ENCODE measurements around the gene SLCO1A2. TPM values are rescaled to one million over a fixed set of nuclear protein-coding genes. Genes with fewer than 3 reads are reported as not detected.
"Not testable (repeated sequence)": the region's sequence is repeated elsewhere in the genome, so short reads cannot be mapped to it uniquely, and the experiment has no call there.

SLCO1A2 gene, protein sequence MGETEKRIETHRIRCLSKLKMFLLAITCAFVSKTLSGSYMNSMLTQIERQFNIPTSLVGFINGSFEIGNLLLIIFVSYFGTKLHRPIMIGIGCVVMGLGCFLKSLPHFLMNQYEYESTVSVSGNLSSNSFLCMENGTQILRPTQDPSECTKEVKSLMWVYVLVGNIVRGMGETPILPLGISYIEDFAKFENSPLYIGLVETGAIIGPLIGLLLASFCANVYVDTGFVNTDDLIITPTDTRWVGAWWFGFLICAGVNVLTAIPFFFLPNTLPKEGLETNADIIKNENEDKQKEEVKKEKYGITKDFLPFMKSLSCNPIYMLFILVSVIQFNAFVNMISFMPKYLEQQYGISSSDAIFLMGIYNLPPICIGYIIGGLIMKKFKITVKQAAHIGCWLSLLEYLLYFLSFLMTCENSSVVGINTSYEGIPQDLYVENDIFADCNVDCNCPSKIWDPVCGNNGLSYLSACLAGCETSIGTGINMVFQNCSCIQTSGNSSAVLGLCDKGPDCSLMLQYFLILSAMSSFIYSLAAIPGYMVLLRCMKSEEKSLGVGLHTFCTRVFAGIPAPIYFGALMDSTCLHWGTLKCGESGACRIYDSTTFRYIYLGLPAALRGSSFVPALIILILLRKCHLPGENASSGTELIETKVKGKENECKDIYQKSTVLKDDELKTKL
- 0.02 TPM in 1 of 2 replicates, not detected in the other for total RNA-seq

- no peak within 1 kb of the TSS for H3K4me3 Mint-ChIP-seq
- H3K9me3 Mint-ChIP-seq: peaks cover 4% of the 10 kb centered on the region
- intact Hi-C loops (cut with micrococcal nuclease): no loop called here
- no peaks in the 10 kb centered on the region for H3K36me3 Mint-ChIP-seq (ENCODE audit: low read depth)
- H3K27me3 Mint-ChIP-seq: peaks cover 1% of the 10 kb centered on the region
- H3K27ac Mint-ChIP-seq: no peak within 1 kb of the TSS
- DNase-seq: no peak
- no peaks in the 10 kb centered on the region for H3K4me1 Mint-ChIP-seq
Observed at GRCh38 chr12:21334771-21335325, at the start of gene SLCO1A2. SLCO1A2 (minus strand) TSS chr12:21334917; CDS start chr12:21334647, 270 bp downstream.

DNA sequence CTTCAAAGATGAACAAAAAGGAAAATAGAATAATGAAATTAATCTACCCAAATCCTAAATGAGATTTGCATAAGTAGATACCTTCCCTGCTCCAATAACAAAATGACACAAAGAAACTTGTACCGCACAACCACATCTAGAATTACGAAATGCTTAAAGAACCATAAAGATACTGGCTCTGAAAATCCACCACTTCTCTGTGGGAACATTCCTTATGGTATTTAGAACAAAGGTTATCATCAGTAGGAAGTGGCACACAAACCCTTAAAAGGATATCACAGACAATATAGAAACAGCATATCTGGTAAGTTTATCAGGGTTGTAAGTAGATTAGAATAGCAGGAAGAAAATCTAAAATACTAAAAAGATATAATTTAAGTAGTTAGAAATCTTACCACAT is 49.5 kb upstream of the SLCO1A2 start:
- intact Hi-C loops (cut with micrococcal nuclease): no loop called here
- no peak for DNase-seq
- Mint-ChIP-seq H3K9me3 (no peaks in the 10 kb centered on the region), H3K4me1 (no peaks in the 10 kb centered on the region), H3K27ac (no peak overlapping the region), H3K36me3 (ENCODE audit: low read depth) (no peaks in the 10 kb centered on the region), H3K4me3 (no peak overlapping the region), H3K27me3 (peaks cover 3% of the 10 kb centered on the region)

GRCh38 chr12:21381320-21381719 is 46.6 kb upstream of the SLCO1A2 start:
- intact Hi-C loops (cut with micrococcal nuclease); H3K36me3 Mint-ChIP-seq (ENCODE audit: low read depth); H3K27ac Mint-ChIP-seq; DNase-seq; H3K4me1 Mint-ChIP-seq; H3K9me3 Mint-ChIP-seq; H3K27me3 Mint-ChIP-seq; H3K4me3 Mint-ChIP-seq: not testable (repeated sequence)

- intact Hi-C loops (cut with micrococcal nuclease): no loop called here
- H3K36me3 Mint-ChIP-seq (ENCODE audit: low read depth): no peaks in the 10 kb centered on the region
- no peak for DNase-seq
- H3K27ac Mint-ChIP-seq: no peak overlapping the region
- H3K4me1 Mint-ChIP-seq: no peaks in the 10 kb centered on the region
- no peak overlapping the region for H3K4me3 Mint-ChIP-seq
- peaks cover 14% of the 10 kb centered on the region for H3K27me3 Mint-ChIP-seq
- H3K9me3 Mint-ChIP-seq: no peaks in the 10 kb centered on the region
Observed at GRCh38 chr12:21379218-21379617, 44.5 kb upstream of the SLCO1A2 start.

- no peak within 1 kb of the TSS for H3K4me3 Mint-ChIP-seq
- intact Hi-C loops (cut with micrococcal nuclease): no loop called here
- no peak for DNase-seq
- no peak within 1 kb of the TSS for H3K27ac Mint-ChIP-seq
- H3K9me3 Mint-ChIP-seq: no peaks in the 10 kb centered on the region
- peaks cover 13% of the 10 kb centered on the region for H3K27me3 Mint-ChIP-seq
- no peaks in the 10 kb centered on the region for H3K36me3 Mint-ChIP-seq (ENCODE audit: low read depth)
- peaks cover 4% of the 10 kb centered on the region for H3K4me1 Mint-ChIP-seq
Observed at GRCh38 chr12:21372602-21373001, 37.9 kb upstream of the SLCO1A2 start, which contains the start of gene IAPP. IAPP (plus strand) TSS chr12:21372902; CDS start chr12:21373352, 450 bp downstream.

- H3K36me3 Mint-ChIP-seq (ENCODE audit: low read depth): no peaks in the 10 kb centered on the region
- H3K4me3 Mint-ChIP-seq: no peak overlapping the region
- intact Hi-C loops (cut with micrococcal nuclease): no loop called here
- DNase-seq: no peak
- no peaks in the 10 kb centered on the region for H3K9me3 Mint-ChIP-seq
- H3K27me3 Mint-ChIP-seq: peaks cover 3% of the 10 kb centered on the region
- no peak overlapping the region for H3K27ac Mint-ChIP-seq
- H3K4me1 Mint-ChIP-seq: peaks cover 4% of the 10 kb centered on the region
Observed at GRCh38 chr12:21370845-21371449, 36.2 kb upstream of the SLCO1A2 start.

GRCh38 chr12:21369141-21369980 is 34.6 kb upstream of the SLCO1A2 start:
- intact Hi-C loops (cut with micrococcal nuclease): no loop called here
- Mint-ChIP-seq H3K27me3 (no peaks in the 10 kb centered on the region), H3K27ac (no peak overlapping the region), H3K4me3 (no peak overlapping the region), H3K9me3 (no peaks in the 10 kb centered on the region), H3K36me3 (ENCODE audit: low read depth) (no peaks in the 10 kb centered on the region), H3K4me1 (peaks cover 4% of the 10 kb centered on the region)
- no peak for DNase-seq

DNA sequence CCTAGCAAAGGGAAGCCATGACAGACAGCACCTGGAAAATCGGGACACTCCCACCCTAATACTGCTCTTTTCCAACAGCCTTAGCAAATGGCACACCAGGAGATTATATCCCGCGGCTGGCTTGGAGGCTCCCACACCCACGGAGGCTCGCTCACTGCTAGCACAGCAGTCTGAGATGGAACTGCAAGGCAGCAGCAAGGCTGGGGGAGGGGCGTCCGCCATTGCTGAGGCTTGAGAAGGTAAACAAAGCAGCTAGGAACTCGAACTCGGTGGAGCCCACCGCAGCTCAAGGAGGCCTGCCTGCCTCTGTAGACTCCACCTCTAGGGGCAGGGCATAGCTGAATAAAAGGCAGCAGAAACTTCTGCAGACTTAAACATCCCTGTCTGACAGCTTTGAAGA is 25.9 kb upstream of the SLCO1A2 start:
- H3K9me3 Mint-ChIP-seq; intact Hi-C loops (cut with micrococcal nuclease); H3K4me1 Mint-ChIP-seq; DNase-seq; H3K4me3 Mint-ChIP-seq; H3K27ac Mint-ChIP-seq; H3K27me3 Mint-ChIP-seq; H3K36me3 Mint-ChIP-seq (ENCODE audit: low read depth): not testable (repeated sequence)

- no peaks in the 10 kb centered on the region for H3K4me1 Mint-ChIP-seq
- H3K27me3 Mint-ChIP-seq: peaks cover 12% of the 10 kb centered on the region
- DNase-seq: no peak
- no peak overlapping the region for H3K4me3 Mint-ChIP-seq
- no peaks in the 10 kb centered on the region for H3K9me3 Mint-ChIP-seq
- intact Hi-C loops (cut with micrococcal nuclease): no loop called here
- H3K27ac Mint-ChIP-seq: no peak overlapping the region
- H3K36me3 Mint-ChIP-seq (ENCODE audit: low read depth): no peaks in the 10 kb centered on the region
Observed at GRCh38 chr12:21354641-21355040, 19.9 kb upstream of the SLCO1A2 start.

GRCh38 chr12:21353948-21354347 is 19.2 kb upstream of the SLCO1A2 start:
- no peaks in the 10 kb centered on the region for H3K9me3 Mint-ChIP-seq
- H3K27ac Mint-ChIP-seq: no peak overlapping the region
- H3K36me3 Mint-ChIP-seq (ENCODE audit: low read depth): no peaks in the 10 kb centered on the region
- no peaks in the 10 kb centered on the region for H3K4me1 Mint-ChIP-seq
- intact Hi-C loops (cut with micrococcal nuclease): no loop called here
- H3K27me3 Mint-ChIP-seq: peaks cover 12% of the 10 kb centered on the region
- DNase-seq: no peak
- H3K4me3 Mint-ChIP-seq: no peak overlapping the region

GRCh38 chr12:21353487-21353886 is 18.8 kb upstream of the SLCO1A2 start:
- Mint-ChIP-seq H3K9me3 (no peaks in the 10 kb centered on the region), H3K4me3 (no peak overlapping the region), H3K27me3 (peaks cover 12% of the 10 kb centered on the region), H3K36me3 (ENCODE audit: low read depth) (no peaks in the 10 kb centered on the region), H3K4me1 (no peaks in the 10 kb centered on the region), H3K27ac (no peak overlapping the region)
- intact Hi-C loops (cut with micrococcal nuclease): no loop called here
- DNase-seq: no peak

GRCh38 chr12:21350975-21351374 is 16.3 kb upstream of the SLCO1A2 start:
- no peaks in the 10 kb centered on the region for H3K9me3 Mint-ChIP-seq
- no peaks in the 10 kb centered on the region for H3K36me3 Mint-ChIP-seq (ENCODE audit: low read depth)
- no peak overlapping the region for H3K4me3 Mint-ChIP-seq
- no peak for DNase-seq
- no peaks in the 10 kb centered on the region for H3K4me1 Mint-ChIP-seq
- H3K27ac Mint-ChIP-seq: no peak overlapping the region
- intact Hi-C loops (cut with micrococcal nuclease): no loop called here
- peaks cover 9% of the 10 kb centered on the region for H3K27me3 Mint-ChIP-seq

GRCh38 chr12:21346542-21347205 is 12.0 kb upstream of the SLCO1A2 start:
- Mint-ChIP-seq H3K4me3 (no peak overlapping the region), H3K27me3 (peaks cover 1% of the 10 kb centered on the region), H3K36me3 (ENCODE audit: low read depth) (no peaks in the 10 kb centered on the region), H3K27ac (no peak overlapping the region), H3K4me1 (no peaks in the 10 kb centered on the region), H3K9me3 (no peaks in the 10 kb centered on the region)
- DNase-seq: no peak
- intact Hi-C loops (cut with micrococcal nuclease): no loop called here

Data from activated CD4-positive, alpha-beta T cell treated with anti-CD3 and anti-CD28 coated beads, Interleukin-2, amount 10 ng/mL, durations not matched to agents 24 days and 14 days (primary cell).